GM18520 (cell line): ENCODE results near the gene TBL3.
A peak's percentile ranks its signal among the peaks of the same experiment; 100 is the strongest.

Source experiments
- ATAC-seq: cut with Tn5 transposase; IDR thresholded peaks from one replicate; pipeline ENCODE4 v1.9.1; 2021; ENCODE audit not compliant: unreplicated experiment

Gene TBL3

DNA sequence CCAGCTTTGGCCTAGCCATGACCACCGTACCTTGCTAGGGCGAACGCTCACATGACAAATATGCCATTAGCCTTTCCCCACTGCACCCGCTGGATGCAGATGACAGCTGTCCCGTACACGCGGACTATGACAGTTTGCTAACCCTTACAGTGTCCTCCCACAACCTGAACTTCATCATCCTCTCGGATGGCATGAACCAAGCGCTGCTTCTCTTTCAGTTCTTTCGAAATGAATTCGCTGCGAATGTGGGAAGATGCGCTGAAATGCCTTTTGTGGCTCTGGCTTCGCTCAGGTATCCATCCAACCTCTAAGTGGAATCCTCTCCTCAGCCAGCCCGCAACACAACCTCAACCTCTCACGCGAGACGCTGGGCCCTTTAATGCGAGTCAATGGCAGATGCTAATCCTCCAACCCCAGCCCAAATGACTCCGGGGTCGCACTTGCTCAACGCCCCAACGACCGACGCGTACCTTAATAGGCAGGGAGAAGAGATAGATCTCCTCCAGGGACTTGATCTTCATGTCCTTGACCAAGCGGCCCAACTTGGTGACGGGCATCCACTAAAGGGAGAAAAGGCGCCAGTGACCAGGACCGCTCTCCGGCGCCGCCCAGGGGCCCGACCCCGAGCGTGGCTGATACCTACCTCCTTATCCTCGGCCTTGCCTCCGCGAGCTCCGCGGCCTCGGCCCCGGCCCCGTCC is 7.9 kb upstream of the TBL3 start:
- ATAC-seq, result no peak

DNA sequence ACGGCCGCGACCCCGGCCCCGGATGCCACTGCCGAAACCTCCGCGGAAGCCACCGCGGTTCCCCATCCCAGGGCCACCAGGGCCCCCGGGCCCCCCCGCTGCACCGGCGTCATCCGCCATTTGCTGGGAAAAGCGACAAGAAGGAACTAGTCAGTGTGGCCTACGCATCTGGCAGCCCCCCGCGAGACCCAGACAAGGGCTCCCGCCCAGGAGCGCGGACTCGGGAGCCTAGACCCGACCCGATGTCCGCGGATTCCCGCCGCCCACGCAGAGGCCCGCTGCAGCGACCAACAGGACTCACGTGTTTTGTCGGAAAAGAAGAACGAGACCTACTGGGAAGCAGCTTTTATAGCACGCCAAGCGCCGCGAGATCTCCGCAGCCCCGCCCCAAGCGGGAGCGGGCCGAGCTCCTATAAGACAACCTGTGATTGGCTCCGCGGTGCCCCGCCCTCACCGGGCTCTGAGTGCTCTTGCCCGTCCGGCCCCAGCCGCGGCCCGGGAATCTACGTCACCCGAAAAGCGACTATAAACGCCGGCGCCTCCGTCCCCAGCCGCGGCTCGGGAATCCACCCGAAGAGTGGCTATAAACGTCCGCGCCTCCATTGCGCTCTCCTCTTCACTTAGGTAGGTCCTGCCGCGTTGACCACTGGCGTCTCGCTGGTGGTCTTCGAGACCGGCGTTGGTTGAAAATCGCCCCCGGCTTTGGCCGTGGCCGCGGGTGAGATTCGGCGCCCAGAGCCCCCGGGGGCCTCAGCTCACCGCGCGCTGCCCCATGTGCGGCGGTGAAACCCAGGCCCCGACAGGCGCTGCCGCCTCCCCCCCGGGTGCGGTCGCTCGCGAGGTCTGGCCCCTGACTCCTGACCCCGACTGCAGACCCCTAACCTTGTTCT is 7.1 kb upstream of the TBL3 start, which contains the start of gene RPS2:
RPS2 (minus strand) TSS at position 321 of the 890 bp plus-strand sequence; CDS start at position 120, 201 bp downstream.
- peak; percentile 80 for ATAC-seq

DNA sequence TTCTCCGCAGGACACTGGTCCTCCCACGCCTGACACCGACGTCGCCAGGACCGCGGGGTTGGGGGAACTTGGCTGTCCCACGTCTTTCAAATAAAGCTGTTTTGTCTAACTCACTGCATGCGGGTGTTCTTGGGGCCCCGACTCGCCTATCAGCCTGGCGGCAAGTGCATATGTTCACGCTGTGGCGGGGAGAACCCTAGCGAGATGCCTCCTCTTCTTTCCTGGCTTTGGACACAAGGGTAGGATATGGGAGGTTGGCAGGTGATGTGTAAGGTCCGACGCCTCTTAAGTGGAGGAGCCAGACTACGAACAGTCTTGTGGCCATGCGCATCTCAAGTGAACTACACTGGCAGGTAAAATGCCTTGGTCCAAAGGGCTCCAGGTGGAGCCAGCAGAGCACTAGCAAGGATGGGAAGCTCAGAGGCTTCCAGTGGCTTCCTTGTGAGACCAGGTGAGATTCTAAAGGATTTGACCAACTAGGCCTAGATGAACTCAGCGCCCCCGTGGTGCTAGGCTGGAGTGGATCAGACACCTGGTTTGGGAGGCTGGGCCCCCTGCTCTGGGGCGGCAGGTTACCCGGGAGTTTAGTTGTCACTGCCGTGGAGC is 6.4 kb upstream of the TBL3 start:
- no peak for ATAC-seq

DNA sequence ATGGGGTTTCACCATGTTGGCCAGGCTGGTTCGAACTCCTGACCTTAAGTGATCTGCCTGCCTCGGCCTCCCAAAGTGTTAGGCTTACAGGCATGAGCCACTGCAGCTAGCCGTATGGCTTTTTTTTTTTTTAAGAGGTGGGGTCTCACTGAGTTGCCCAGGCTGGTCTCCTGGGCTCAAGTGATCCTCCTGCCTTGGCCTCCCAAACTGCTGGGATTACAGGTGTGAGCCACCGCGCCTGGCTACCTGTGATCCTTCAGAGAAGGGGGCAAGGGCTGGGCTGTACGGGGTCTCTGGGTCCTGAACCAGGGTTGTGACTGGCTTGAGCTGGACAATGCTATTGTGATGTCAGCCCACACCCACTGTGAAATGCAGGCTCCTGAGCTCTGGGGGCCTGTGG is 5.4 kb upstream of the TBL3 start, which contains the start of gene RNF151:
RNF151 (plus strand) TSS at position 397 of the 400 bp plus-strand sequence. CDS start 26 bp downstream, outside the sequence.
- no peak for ATAC-seq

GRCh38 chr16:1968146-1968953 is 3.5 kb upstream of the TBL3 start:
- no peak for ATAC-seq

GRCh38 chr16:1972490-1972877 is 631 bp downstream of the TBL3 start:
- no peak for ATAC-seq

DNA sequence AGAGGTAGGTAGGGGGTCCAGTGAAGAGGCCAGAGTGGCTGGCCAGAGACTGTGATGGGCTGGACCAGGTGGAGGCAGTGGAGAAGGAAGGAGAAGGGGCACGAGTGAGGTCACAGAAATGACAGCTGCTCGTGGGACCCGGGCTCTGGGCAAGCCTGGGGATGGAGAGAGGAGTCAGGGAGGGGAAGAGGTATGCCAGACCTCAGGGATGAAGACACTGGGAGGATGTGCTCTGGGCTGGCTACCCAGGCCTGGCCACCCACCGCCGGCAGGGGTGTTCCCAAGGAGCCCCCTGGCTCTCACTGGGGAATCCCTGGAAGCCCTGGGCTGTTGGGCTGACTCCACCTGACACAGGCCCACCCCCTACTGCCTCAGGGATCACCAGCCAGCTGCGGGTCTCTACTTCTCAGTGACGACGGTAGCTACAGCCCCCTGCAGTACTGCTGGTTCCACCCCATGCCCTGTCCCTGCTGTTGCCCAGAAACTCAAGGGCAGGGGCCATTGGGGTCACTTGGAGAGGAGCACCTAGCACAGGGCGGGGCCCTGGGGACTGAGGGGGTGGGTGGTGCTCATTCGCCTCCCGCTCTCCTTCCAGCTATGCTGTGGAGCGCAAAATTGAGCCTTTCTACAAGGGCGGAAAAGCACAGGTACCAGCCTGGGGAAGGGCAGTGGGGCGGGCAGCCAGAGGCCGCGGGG is 1.8 kb downstream of the TBL3 start:
- no peak for ATAC-seq

DNA sequence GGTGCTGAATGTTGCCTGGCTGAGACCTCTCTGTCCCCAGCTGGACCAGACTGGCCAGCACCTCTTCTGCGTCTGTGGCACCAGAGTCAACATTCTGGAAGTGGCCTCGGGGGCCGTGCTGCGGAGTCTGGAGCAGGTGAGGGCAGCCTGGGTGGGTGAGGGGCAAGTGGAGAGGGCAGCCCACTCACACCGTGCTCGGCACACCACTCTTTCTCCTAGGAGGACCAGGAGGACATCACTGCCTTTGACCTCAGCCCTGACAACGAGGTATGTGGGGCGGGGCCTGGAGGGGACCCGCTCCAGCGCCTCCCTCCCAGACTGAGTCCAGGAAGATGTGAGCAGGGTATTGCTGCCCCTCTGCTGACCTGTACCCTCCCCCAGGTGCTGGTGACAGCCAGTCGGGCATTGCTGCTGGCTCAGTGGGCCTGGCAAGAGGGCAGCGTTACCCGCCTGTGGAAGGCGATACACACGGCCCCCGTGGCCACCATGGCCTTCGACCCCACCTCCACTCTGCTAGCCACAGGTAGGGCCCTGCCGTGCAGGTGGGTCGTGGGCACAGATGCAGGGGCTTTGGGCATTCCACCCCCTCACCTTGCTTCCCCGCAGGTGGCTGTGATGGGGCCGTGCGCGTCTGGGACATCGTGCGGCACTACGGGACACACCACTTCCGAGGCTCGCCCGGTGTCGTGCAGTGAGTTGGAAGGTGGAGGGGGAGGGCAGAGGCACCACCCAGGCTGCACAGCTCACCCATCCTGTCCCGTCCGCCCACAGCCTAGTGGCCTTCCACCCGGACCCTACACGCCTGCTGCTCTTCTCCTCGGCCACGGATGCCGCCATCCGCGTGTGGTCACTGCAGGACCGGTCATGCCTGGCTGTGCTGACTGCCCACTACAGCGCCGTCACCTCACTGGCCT is 2.6 kb downstream of the TBL3 start:
- ATAC-seq, result no peak

GRCh38 chr16:1975432-1976215 is 3.8 kb downstream of the TBL3 start:
- ATAC-seq, result no peak

- ATAC-seq, result no peak
Observed at GRCh38 chr16:1976216-1976520, 4.3 kb downstream of the TBL3 start.

GRCh38 chr16:1976951-1977874 is 5.4 kb downstream of the TBL3 start:
- ATAC-seq, result no peak

DNA sequence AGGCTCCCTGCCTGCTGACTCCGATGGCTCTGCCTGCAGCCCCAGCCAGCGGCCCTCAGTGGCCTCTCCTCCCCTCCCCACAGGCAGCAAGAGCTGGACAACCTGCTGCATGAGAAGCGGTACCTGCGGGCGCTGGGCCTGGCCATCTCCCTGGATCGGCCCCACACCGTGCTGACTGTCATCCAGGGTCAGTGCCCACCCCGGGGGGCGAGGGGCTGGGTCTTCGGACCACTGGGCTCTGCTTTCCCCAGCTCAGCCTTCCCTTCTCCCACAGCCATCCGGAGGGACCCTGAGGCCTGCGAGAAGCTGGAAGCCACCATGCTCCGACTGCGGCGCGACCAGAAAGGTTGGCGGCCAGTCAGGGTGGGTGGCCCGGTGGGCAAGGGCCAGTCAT is 6.0 kb downstream of the TBL3 start:
- ATAC-seq, result no peak

DNA sequence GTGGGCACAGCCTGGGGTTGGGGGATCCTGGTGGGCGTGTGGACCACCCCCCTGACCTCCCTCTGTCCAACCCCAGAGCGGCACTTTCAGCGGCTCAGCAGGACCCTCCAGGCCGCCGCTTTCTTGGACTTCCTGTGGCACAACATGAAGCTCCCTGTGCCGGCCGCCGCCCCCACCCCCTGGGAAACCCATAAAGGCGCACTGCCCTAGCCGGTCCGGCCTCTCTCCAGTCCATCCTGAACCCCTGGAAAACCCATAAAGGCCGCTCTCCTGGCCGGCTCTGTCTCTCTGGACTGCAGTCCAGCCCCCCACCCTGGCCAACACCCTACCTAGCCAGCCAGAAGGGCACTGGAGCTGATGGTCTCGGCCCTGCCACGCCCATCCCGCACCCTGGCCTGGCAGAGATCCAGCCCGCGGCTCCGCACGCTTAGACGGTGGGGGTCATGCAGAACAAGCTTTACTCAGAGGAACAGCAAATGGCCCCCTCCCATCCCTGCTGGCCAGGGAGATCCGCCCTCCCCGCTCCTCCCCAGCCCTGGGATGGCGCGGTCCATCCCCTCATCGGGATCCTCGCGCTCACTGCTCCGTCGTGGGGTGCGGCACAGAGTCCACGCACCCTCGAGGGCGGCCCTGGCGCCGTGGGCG is 6.7 kb downstream of the TBL3 start:
- no peak for ATAC-seq

- ATAC-seq, result no peak
Observed at GRCh38 chr16:1979271-1980029, 7.6 kb downstream of the TBL3 start.

DNA sequence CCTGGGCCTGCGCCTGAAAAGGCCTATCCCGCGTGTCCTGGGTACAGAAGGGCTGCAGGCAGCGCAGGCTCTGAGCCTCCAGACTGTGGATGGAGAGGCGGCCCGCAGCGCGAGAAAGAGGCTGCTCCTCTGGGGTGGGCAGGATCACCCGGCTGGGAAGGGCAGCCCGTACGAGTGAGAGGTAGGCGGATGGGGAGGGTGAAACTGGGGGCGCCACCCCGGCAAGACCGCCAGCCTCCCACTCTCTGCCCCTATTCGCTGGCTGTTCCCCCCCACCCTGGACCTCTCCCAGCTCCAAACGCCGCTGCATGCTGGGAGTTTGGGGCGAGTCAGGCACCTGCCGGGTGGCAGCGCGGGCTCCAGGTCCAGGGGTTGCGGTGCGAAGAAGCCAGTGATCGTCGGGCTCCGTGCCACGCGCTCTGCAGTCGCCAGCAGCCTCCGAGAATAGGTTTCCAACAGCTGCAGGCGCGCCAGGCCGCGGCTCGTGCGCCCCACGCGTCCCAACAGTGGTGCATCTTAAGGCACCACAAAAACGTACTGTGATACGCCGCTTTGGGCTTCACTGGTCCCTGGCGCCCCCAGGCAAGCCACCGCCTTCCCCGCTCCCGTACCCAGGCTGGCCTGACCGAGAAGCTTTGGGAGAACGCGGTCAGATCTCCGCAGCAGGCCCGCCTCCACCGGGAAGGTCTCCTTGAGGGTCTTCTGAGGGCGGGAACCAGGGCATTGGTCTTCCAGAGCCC is 8.3 kb downstream of the TBL3 start:
- no peak for ATAC-seq

GRCh38 chr16:1980770-1981087 is 8.9 kb downstream of the TBL3 start:
- no peak for ATAC-seq
